ENCODE measurements around the gene FAM78B.

FAM78B gene

DNA sequence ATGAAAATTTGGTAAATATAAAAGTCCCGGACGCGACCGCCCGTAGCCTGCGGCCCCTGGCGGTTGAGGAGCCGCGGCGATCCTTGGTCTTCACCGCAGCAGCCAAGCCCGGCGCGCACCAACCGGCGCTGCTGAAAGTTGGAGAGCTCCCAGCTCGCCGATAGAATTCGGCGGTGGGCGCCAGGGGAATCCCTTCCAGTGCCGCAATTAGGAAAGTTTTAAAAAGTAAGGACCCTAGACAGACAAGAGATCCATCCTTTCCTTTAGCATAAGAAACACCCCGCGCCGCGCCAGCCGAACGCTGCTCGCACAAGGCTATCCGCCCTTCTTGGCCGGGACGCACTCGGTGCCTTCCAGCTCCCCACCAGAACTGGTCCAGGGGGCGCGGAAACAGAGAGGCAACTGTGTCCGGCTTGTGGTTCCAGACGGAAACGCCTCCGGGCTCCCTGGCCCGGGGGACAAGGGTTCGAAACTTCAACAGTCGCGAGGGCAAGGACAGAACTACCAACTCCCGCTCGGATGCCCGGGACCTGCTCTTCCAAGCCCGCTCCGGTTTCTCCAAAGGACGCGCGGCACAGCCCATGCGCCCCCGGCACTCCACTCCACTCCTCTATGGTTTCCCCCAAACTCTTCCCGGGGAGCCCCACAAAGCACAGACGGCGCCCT, 1.7 kb downstream of the FAM78B start:
- DNase-seq (ENCODE audit: low read depth in 2 of 2): no peak

DNA sequence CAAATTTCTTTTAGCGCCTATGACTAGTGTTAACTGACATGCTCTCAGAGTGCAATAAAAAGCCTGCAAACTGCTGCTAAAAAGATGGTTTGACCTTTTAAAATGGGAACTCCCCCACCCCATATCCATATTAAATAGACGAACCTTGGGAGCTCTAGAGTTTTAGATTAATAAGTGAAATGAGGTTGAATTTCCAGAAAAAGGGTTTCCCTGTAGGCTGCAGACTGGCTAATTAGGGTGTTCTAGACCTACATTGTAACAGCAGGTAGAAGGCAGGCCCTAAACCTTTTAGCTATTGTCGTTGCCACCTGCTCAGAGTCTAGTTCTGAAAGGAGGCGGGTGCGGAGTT, 2.2 kb downstream of the FAM78B start:
- DNase-seq (ENCODE audit: low read depth in 2 of 2): no peak

DNA sequence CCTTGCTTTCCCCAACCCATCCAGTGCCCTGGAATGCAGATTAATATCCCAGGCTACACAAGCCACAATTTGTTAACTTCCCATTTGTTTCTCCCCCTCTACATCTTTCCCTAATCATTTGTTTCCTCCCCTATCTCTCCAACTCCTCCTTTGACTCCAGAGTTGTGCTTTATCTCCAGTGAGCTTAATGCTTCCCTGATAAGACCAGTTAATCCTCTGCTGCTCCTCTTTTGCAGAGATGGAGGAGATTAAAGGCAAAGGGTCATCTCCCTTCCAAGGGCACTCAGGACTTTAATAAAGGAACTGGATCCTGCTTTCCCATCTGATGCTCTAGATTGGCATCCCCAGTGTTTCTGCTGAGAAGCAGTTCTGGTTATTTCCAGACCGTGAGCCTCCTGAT, 7.1 kb downstream of the FAM78B start:
- no peak for DNase-seq (ENCODE audit: low read depth in 2 of 2)

DNA sequence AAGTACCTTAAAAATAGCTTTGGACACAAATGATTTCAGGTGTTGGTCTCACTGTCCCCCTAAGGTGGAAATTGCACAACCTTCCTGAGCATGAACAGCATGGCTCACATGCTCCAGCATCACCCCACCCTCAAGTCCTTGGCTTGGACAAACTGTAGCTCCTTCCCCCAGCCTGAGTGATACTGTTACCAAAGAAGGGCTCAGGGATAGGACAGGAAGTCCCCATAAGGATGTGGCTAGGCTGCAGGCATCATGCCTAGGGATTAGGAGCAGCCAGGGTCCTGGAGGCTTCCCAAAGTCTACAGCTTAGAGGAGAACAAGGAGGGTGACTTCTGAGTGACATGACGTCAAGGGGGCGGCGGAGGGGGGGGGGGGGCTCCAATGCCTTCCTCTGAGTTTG, 10.1 kb downstream of the FAM78B start:
- DNase-seq (ENCODE audit: low read depth in 2 of 2): no peak

DNA sequence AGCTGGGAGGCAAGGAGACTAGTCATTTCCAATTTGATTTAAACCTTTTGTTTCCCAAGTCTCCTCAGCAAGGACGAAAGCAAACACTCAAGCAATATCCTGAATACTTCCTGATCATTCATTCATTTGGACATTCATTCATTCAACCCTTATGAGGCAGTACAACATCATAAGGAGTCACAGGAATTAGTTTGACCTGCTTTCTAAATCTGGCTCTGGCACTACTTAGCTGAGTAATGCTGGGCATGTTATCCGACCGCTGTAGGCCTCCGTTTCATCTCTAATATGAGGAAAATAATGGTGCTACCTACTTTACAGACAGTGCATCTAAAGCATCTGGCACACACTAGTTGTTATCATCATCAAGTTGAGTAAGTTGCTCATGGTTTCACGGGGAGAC, 11.7 kb downstream of the FAM78B start:
- no peak for DNase-seq (ENCODE audit: low read depth in 2 of 2)

DNA sequence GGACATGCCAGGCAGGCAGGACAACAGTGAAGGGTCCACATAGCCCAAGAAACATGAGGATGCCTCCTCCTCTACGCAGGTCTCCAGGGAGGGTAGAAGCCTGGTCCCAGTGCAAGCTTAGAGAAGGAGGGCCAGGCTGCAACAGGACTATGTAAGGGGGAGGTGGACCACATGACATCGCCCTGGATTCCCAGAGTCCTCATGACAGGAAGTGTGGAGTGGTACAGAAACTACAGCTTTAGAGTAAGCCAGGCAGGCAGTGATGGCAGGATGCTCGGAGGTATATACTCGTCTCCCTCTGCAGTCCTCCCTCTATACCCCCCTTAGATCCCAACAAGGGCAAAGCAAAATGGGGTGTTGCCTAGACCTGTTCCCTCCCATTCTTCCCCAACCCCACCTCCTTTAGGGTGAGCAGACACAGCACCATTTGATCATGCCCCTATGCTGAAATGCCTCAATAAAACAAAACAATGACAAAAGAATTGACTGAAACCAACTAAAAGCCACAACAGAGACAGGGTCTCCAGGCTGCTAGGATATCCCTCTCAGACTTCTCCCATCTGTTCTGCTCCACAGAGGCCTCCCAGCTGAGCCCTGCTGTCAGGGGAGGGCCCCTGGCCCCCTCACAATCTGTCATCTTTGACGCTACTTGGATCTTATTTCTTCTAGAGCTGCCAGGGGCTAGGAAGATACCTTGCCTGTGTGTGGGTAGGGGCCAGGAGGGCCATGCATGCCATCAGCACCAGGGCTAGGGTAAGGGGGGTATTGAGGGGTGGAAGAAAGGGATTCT, 13.1 kb downstream of the FAM78B start:
- no peak for DNase-seq (ENCODE audit: low read depth in 2 of 2)

DNA sequence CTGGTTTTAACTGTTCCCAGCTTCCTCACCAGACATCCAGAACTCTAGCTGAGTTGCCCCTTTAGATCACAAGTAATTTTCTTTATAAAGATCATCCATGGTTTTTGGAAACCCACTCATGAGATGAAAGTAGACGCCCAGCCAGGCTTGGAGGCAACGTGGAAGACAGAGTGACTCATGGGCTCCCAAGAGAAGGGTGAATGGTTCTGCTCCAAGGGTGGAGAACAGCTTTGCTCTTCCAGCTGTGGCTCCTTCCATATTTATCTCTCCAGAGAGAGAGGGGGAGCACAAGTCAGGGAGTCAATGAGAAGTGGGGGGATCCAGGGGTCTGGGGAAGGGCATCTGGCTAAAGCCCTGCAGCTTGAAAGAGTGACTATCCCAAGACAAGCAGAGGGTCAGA, 13.8 kb downstream of the FAM78B start:
- no peak for DNase-seq (ENCODE audit: low read depth in 2 of 2)

DNA sequence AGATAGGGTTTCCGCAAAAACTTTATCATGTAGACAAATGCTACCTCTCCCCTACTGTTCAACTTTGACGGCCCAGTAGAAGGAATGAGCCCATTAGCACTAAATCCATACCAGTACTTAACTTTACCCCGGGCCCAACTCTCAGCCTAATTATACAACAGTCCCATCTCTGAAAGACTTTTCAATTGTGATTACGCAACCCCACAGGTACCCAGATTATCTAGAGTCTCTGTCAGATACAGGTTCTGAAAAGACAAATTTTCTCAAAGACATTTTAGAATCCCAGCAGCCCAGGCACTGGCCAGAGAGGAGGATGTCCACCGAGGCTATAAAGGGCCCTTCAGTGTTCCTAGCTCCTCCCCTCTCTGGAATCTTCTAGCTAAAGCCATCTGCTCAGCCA, 15.0 kb downstream of the FAM78B start:
- DNase-seq (ENCODE audit: low read depth in 2 of 2): no peak

DNA sequence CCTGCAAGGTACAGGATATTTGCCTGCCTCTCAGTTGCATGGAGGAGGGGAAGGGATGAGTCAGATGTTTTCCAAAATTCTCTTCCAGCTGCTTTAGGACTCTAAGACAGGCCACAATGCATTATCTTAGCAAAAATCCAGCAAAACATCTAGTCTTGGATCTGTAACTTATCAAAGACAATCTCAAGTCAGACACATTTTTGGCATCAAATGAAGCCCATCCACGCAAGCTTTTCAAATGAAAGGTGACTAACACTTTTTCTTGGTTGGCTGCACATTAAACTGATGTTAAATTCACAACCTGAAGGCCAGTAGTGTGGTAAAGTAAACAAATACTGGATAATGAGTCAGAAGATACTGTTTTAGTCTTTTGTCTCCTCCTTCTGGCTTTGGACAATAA, 21.3 kb downstream of the FAM78B start:
- DNase-seq (ENCODE audit: low read depth in 2 of 2): no peak

DNA sequence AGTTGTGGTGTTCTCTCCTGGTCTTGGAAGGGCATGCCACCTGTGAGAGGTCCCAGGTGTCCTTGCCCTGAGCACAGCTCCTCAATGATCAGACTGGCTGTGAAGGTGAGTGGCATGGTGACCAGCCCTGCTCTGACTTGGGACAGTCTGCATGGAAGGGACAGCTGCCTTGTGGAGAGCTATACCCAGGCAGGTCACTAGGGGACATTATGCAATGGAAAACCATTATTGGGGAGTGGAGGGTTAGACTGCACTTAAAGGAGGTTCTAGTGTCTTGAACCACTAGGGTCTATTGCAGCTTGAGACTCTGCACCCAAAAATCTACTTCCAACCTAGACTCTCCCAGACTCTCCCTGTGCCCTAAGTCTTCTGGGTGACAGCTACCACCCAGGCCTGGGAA, 24.8 kb downstream of the FAM78B start:
- DNase-seq (ENCODE audit: low read depth in 2 of 2): no peak

DNA sequence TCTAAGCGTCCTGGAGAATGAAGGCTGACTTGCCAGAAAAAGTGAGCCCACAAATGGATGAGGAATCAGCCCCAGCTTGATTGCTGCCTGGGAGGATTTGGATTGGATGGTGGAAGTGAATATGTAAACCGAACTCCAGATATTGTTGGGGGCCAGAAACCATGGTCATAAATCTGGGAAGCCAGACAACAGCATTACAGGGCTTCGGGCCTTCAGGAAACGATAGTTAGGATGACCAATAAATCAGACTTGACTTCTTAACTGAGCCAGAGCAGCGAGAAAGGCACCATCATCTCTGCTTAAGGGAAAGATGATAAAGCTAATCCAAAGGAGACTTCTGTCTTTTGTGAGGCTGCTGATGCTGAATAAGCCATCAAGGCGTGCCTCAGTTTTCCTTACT, 26.6 kb downstream of the FAM78B start:
- no peak for DNase-seq (ENCODE audit: low read depth in 2 of 2)

DNA sequence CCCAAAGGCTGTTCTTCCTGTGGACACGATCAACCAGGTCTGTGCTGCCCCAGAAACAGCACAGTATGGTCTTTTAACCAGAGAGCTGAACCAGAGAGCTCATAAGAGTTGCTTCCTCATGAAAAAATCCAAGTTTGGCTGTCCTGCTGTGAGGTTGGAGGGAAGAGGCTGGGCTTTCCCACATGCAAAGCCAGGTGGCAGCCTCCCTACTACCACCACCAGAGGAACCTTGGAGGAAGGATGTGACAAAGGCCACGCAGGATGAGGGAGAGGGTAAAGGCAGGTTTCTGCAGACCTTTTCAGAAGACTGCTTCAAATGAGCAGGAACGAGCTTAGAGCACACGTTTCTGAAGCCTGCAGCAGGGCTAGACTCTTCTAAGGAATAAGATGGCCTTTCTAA, 27.1 kb downstream of the FAM78B start:
- DNase-seq (ENCODE audit: low read depth in 2 of 2): no peak

DNA sequence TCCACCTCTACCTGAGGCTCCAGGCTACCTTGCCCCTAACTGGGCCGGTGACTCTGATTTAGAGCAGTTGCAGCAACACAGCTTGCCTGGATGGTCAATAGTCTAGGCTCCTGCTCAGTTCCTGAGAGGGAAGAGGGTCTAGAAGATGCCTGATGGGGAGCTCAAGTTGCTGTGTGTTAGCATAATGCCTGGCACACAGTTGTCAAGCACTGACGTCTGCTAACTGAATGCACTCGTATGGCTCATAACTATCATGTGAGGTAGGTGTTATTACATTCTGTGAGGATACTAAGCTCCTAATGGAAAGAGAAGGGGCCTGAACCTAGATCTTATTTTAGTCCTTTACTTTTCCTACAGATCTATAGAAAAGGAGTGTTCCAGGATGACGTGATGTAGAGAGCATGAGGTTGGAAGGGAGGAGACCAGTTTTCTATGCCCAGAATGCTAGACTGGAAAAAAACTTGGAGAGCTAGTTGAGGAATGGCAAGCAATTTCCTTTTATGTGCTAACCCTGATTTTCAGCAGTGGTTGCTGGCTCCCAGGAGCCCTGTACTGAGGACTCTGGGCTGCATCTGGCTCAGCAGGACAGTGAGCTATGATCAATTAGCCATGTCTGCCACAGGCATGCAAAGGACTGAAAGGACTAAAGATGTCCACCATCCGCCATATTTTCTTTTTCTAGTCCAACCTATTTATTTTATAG, 30.0 kb downstream of the FAM78B start:
- DNase-seq (ENCODE audit: low read depth in 2 of 2): no peak

DNA sequence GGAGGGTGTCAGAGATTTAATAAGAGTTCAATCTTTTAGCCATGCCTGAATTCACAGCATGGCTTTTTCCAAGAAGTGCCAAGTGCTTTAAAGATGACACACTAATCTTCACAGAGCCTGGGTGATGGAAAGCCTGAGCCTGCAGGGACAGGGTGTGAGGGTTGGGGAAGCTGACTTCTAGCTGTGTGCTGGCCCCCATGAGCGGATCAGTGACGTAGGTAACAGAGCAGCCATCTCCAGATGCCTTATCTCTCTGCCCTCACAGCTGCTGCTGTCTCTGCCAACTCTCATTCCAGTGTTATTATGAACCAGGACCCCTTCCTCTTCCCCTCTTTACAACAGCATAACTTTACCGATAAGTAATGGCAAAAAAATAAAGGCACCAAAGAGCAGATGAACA, 30.6 kb downstream of the FAM78B start:
- DNase-seq (ENCODE audit: low read depth in 2 of 2): no peak

DNA sequence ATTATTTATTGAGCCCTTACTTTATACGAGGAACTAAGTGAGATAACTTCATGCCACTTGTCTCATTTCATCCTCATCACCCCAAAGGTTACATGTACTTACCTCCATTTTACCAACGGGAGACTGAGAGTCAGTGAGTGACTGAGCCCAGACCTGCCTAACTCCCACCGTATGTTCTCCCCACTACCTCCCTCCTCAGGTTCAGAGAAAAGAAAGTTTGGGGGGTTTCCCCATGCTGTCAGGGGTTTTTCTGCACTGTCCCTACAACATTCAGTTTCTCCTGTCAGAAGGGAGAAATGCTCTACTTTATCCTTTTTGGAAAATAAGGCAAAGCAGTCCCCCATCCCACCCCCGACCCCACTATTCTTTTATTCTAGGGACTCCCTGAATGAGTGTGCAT, 32.9 kb downstream of the FAM78B start:
- DNase-seq (ENCODE audit: low read depth in 2 of 2): no peak

DNA sequence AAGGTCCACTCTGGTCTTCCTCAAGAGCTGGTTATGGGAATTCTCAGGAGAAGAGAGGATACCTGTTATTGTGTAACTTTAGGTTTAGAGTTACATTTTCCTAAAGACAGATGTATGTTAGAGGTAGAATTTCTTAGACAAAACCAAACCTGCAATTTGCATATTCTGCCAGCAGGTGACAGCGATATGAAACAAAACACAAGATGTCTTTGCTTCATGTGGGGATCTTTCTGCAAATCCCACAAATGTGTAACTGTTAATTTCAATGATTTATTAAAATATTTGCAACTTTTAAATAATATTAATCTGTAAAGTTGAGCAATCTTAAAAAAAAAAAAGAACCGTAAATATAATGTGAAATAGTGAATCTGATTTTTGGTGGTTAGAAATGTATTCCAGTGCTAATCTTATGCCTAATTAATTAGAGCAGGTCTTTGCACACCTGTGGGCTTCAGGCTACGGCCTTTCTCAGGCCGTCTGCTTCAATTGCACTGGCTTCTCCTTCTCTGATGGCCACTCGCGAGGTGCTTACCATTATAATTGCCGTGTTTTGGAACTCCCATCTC, 33.4 kb downstream of the FAM78B start:
- no peak for DNase-seq (ENCODE audit: low read depth in 2 of 2)

DNA sequence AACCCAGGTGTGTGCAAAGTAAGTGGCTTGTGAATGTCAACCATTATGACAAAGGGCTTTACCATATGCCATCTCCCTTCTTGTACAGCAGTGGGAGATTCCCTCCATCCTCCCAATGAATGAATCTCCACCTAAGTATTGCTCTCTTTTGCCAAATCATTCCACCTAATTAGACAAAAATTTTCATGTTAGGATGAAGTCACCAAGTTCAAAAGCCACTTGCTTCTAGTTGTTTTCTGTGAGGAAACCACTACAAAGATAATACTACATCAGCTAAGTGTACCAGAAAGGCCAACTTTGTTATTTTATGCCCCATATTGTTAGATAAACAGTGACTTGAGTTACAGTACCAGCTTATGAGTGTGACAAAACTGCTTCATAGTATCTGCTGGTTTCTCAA, 34.3 kb downstream of the FAM78B start:
- no peak for DNase-seq (ENCODE audit: low read depth in 2 of 2)

DNA sequence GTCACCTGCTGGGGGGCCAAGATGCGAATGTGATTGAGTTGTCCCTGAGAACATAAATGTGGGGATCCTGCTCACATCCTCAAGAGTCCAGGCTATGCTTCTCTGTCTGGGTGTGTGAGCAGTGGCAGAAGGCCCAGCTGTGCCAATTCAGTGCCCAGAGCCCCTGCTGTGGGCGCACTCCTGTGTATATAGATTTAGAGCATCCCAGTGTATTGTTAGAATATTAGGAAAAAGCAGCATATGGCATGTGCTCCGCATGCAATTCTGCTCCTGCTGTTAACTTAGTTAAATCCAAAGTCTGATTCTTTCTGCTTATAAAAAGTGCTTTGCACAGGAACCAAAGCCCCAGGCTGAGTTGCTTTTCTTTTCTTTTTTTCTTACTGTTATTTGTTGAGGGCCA, 37.8 kb downstream of the FAM78B start:
- no peak for DNase-seq (ENCODE audit: low read depth in 2 of 2)

DNA sequence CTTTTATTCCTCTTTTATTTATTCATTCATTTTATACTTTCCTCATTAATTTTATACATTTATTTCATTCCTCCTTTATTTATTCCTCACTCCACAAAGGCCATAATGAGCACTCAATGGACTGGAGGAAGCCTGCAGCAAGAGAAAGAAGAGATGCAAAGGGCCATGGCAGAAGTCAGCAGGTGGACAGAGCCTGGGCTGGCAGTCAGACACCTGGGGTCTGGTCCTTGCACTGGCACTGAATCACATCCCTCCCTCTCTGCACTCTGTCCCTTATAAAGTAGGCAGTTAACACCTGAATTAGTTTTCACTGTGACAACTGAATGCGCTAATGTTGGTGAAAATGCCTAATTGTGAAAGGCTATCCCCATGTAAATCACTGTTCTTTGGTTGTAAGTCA, 38.6 kb downstream of the FAM78B start:
- no peak for DNase-seq (ENCODE audit: low read depth in 2 of 2)

DNA sequence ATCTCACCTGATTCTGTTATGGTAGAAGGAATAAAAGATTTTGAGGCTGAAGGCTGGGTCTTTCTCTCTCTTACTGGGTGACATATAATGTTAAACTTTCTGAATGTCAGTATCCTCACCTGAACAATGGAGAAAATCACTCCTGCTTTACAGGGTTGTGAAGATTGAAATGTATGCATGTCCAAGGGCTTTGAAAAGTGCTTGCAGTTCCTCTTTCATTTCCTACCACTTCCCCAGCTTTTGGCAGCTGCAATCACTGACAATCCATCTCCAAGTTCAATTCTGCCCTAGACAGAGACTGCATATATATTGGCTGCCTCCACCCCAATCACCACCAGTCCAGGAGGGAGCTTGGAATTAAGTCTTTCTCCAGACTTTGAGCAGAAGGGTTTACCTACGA, 39.8 kb downstream of the FAM78B start:
- no peak for DNase-seq (ENCODE audit: low read depth in 2 of 2)

DNA sequence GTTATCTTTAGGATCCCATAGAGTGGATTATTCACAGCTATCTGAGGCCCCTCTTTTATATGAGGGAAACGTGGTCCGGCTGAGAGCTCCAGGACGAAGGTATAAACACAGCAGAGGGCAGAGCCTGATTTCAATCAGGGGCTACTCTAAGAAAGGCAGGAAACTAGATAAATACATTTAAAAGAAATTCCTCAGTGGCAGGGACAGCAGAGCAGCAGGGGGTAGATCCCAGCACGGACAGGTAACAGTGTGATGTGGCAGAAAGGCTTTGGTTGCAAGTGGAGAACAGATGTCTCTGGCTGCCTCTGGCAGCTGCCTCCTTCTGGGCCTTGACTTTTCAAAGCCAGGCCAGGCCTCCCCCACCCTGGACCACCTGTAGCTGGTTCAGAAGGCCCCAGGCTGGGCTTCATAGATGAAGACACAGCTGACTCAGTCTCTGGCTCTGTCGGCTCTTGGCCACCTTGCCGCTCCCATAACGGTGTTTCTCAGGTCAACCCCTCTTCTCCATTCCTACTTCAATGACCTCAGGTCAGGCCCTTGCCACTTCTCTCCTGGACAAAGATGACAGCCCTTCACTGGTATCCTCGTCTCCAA, 43.8 kb downstream of the FAM78B start:
- no peak for DNase-seq (ENCODE audit: low read depth in 2 of 2)

DNA sequence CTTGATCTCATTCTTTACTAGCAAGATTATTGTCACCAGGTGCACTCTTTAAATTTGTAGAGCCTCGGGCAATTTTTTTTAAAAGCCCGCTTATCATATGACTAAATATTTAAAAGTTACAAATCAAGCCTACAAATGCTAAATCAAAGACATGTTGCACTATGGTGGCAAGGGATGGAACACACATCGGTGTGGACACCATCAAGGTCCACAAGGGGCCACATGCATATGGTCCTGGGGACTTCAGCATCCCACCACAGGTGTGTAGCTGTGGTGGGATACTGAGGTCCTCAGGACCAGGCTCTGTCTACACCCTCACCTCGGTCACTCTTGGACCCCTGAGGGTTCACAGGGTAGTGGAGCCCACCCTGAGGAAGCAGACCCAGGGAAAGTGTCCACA, 45.8 kb downstream of the FAM78B start:
- DNase-seq (ENCODE audit: low read depth in 2 of 2): no peak

DNA sequence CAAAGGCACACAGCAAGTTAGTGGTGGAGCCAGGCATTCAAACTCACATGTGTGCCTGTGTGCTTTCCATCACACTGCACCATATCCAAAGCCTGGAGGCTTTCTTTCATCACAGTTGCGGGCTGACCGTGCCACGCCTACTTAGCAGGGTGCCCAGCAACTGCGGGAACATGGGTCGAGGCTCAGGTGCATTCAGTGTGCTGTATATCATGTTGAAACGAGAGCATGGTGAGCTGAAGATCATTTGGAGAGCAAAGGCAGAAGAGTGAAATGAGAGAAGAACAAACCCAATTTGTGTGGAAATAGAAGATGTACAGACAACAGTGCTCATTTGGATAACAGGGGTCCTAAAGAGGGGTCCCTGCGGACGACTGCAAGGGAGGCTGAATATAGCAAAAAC, 46.5 kb downstream of the FAM78B start:
- DNase-seq (ENCODE audit: low read depth in 2 of 2): no peak
